Activated effector memory CD4-positive, alpha-beta T cell treated with anti-CD3 and anti-CD28 coated beads, Interleukin-2, amount 50 U/mL, for 16 hours (primary cell): ENCODE results near the gene TKTL1.

ENCODE experiments used
- DNase-seq: peaks from one replicate; pipeline ENCODE4 v3.0.0-alpha.2; 2020

The TKTL1 gene

GRCh38 chrX:154378799-154379568, 83.4 kb downstream of the TKTL1 start, which contains the start of gene EMD:
TSS of gene EMD (plus strand) at chrX:154379295. CDS start at chrX:154379485, 190 bp downstream.
- peak; percentile 98 for DNase-seq

GRCh38 chrX:154379569-154379951, 84.0 kb downstream of the TKTL1 start:
- DNase-seq = no peak
